HG02981 (cell line): Measurements from ENCODE around the gene LGMN.
"Not testable (repeated sequence)": the region's sequence is repeated elsewhere in the genome, so short reads cannot be mapped to it uniquely, and the experiment has no call there.

Source experiments
- ATAC-seq: cut with Tn5 transposase; IDR thresholded peaks from one replicate; pipeline ENCODE4 v1.9.1; 2021; ENCODE audit warnings: mild to moderate bottlenecking, moderate library complexity; ENCODE audit not compliant: unreplicated experiment

LGMN gene

DNA sequence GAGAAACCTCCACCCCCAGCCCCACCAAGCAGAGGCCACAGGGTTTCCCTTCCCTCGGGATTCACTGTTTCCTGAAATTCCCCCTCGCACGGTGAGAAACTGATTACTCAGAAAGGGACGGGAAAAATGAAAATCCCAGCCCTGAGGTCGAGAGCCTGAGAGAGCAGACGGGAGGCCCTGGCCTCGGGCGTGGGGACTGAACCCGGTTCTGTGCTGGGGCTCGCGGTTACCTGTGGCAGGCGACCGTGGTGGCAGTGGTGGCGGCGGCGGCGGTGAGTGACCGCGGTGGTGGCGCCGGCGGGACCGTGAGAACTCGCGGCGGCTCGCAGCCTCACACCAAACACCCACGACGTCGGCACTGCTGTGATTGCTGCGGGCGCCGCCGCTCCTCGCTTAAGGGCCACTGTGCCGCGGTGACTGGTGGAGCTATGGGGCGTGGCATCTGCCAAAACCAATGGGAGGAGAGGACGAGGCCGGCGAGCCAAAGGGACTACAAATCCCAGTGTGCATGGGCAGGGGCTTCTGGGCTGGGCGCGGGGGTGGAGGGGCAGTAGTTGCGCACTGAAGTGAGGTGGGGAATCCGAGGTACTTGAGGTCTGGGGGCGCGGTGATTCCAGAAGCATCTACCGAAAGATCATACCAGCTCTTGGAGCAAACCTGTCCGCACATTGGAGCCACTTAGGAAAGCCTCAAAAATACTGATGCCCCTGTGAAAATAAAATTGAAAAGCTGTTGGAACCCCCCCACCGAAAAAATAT is at the start of gene LGMN:
Gene LGMN (minus strand): TSS at position 369 of the 758 bp plus-strand sequence. CDS start 15,841 bp downstream, outside the sequence.
- ATAC-seq = peak; percentile 81

DNA sequence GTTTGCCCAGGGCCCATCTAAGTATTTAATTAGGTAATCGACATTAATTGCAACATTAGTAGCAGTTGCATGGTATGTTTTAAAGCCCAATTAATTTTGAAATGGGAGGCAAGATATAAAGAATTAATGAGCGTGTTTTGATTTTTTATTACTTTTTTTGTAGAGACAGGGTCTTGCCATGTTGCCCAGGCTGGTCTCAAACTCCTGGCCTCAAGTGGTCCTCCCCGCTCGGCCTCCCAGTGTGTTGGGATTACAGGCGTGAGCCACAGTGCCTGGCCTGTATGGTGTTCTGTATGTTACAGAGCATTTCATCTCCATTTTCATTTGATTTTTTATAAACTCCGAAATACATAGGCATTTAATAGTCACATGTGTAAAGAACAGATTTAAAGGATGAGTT is 46.5 kb upstream of the LGMN start:
- no peak for ATAC-seq

DNA sequence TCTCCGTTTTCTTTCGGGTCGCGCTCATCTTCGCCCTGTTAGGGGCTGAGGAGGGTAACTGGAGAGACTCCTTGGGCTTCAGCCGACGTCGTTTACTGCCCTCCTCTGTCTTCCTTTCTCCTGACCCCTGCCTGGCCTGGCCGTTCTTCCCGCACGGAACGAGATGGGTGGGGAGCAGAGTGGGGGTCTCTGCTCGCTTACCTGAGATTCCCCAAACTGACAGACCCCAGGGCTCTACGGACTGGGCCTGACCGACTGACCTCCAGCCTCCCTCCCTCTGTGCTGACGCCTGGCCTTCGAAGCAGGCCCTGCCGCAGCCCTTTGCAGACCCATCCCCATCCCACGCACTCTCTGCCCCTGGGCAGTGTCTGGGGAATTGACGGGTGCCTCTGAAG is 46.1 kb upstream of the LGMN start:
- ATAC-seq = no peak

DNA sequence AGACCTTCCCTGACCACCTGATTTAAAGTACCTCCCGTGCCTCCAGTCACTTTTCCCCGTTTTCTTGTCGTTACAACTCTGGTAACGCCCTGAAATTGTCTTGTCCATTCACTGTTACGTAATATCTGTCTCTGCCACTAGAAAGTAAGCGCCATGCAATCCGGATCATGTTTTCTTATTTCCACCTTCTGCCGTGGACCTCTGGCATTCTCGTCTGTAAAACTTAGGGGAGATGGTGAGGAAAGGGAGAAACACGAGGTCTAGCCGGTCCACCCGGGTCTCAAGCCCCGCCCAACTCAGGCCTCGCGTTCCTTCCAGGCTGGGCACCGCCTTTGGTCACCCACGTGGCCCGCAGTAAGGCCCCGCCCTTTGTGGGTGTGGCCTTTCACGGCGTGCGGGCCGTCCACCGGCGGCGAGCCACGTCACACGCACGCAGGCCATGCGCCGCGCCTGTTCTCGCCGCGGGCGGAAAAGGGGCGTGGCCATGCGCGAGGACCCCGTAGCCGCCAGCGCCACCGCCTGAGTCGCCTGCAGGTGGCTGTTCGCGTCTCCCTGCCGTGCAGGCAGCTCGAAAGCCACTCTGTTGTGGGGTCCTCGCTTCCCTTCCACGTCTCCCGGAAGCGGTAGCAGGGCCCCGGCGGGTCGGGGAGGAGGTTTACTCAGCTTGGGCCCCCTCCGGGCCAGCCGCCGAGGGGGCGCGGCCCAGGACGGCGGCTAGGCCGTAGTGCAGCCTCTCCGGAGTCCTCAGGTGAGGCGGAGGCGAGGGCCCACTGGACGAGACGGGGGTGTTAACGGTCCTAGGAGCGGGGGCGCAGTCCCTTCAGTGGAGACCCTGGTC is 45.5 kb upstream of the LGMN start, which contains the start of gene GOLGA5:
Gene GOLGA5 (plus strand): TSS at position 597 of the 838 bp plus-strand sequence. CDS start 3,133 bp downstream, outside the sequence.
- peak; percentile 91 for ATAC-seq

DNA sequence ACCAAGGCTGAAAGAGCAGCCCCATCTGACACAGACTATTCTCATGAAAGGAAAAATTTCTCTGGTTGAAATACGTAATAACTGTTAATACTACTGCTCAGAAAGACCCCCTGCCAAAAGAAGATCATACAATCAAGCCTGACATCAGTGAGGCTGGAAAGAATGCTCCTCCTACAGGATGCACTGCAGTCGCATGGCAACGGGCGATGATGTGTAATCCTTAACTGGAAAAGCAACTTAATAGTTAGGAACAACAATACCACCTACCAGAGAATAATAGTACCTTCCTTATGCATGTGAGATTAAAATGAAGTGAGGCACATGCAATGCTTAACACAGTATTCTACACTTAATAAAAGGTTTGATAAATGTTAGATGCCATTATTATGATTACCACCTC is 44.5 kb upstream of the LGMN start:
- no peak for ATAC-seq

DNA sequence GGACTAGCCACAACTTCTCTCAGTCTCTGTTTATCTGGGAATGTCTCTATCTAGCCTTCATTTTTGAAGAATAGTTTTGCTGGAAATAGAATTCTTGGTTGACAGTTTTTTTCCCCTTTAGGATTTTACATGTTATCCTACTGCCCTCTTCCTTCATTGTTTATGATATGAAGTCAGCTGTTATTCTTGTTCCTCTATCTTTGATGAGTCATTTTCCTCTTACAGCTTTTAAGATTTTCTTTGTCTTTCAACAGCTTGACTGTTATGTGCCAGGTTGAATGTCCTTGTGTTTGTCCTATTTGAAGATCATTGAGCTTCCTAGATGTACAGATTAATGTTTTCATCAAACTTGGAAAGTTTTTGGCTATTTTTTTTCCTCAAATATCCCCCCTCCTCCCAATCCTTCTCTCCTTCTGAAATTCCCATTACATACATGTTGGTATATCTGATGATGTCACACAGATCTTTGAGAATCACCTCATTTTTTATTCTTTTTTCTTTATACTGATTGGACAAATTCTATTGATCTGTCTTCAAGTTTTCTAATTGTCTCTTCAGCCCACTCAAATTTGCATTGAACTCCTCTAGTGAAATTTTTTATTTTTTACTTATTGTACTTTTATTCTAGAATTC is 41.1 kb upstream of the LGMN start:
- no peak for ATAC-seq

DNA sequence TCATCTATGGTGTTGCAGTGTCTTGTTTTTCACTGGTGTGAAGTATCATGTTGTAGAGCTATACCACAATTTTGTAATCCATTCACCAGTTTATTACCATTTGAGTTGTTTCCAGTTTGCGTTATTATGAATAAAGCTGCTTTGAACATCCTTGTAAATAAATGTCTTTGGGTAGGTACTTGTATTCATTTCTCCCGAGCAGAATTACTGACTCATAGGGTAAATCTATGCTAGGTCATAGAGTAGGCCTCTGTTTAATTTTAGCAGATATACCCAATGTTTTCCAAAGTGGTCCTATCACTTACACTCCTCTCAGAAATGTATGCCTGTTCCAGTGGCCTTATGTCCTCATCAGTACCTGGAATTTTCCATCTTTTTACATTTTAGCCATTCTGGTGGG is 39.1 kb upstream of the LGMN start:
- no peak for ATAC-seq

DNA sequence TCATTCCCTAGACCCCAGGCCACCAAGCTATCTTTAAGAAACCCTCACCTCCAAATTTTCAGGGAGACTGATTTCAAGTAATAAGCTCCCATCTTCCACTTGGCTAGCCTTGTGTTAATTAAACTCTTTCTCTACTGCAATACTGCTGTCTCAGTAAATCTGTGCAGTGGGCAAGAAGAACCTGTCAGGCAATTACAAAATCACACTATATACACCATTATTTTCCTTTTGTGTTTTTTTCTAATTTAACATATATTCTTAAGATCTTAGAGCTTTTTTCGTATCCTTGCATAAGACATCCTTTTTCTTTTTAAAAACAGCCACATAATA is 38.0 kb upstream of the LGMN start:
- ATAC-seq = no peak

DNA sequence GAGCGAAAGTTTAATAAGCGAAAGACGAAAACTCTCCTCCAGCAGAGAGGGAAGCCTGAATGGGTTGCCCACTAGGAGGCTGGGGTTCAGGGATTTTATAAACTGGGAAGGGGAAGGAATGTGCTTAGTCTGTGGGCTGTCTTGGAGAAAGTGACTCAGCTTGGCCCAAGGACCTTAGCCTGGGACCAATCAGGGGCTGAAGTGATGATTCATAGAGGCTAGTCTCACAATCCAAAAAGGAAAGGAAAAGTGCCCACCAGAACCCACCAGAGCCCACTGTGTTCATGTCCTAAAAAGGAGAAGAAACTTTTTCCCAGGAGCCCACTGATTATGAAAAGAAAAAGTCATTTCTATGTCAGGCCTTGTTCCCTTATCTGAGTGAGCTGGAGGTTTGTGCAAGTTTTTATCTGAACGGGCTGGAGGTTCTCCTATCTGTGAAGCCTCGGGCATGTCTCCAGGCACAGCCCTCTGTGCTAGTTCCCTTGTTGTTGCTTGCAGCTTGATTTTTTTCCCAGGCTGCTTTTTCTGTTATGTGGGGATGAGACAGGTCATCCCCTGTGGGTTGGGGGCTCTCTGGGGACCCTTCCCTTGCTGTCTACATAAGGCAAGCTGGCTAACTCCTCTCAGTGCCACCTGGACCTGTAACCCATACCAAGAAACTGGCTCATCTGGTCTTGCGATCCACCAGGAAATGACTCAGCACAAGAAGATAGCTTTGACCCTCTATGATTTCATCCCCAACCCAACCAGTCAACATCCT is 37.4 kb upstream of the LGMN start:
- no peak for ATAC-seq

DNA sequence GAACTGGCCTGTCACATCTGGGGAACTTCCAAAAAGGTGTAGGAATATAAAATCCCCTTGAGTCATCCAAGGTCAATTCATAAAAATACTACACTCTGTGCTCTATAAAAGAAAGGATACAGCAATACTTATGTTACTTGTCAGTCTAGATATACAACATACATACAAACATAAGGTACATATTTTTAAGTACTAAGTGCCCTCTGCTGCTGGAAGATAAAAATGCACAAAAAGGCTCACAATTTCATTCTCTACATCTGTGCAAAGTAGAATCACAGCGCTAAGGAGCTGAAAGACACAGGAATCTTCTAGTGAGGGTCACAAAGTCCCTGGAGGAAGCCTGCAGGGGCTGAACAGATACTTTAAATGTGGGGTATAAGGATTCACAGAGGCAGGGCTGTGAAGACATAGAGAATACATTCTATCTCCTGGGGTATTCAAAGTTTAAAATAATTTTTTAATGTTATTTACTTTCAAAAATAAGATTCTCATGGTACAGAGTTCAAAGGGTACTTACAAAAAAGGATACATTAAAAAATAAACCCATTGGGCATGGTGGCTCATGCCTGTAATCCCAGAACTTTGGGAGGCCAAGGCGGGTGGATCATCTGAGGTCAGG is 35.5 kb upstream of the LGMN start:
- ATAC-seq = peak; percentile 46

DNA sequence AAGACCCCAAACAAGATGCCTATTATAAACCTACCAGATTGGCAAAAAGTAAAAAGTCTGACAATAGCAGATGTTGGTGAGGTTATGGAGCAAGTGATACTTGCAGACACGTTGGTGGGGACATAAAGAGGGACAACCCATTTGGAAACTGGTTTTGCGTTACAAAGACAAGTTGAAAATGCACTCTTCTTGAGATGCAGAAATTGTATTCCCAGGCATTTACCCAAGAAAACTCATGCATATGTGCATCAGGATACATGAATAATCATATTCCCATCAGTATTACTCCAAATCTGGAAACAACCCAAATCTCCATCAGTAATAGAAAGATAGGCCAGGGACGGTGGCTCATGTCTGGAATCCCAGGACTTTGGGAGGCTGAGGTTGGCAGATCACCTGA is 32.9 kb upstream of the LGMN start:
- no peak for ATAC-seq

DNA sequence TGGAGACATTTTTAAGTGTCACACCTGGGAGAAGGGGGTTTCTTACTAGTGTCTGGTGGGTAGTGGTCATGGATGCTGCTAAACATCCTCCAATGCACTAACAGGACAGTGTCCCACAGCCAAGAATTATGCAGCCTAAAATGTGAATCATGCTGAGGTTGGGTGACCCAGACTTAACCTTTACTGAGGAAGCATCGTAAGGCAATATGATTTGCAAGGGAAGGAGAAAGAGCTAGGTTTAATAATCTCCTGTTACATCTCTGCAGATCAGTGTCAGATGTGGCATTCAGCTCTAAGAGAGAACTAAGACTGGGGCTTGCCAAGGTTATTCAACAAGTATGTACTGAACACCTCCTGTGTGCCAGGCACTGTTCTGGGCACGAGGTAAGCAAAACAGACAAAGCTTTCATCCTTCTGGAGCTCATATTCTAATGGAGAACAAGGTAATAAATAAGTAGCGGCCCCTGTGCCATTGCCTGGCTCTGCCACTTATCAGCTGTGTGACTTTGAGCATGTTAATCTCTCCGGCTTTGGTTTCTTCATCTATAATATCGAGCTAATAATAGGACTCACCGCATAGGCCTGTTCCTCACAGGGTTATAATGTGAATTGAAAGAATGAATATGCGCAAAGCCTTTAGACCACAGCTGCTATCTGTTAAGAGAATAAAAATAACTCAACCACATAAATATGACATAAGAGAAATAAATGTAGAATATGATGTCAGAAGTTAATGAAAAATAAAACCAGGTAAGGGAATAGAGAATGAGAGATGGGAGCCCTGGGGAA is 32.2 kb upstream of the LGMN start:
- no peak for ATAC-seq

DNA sequence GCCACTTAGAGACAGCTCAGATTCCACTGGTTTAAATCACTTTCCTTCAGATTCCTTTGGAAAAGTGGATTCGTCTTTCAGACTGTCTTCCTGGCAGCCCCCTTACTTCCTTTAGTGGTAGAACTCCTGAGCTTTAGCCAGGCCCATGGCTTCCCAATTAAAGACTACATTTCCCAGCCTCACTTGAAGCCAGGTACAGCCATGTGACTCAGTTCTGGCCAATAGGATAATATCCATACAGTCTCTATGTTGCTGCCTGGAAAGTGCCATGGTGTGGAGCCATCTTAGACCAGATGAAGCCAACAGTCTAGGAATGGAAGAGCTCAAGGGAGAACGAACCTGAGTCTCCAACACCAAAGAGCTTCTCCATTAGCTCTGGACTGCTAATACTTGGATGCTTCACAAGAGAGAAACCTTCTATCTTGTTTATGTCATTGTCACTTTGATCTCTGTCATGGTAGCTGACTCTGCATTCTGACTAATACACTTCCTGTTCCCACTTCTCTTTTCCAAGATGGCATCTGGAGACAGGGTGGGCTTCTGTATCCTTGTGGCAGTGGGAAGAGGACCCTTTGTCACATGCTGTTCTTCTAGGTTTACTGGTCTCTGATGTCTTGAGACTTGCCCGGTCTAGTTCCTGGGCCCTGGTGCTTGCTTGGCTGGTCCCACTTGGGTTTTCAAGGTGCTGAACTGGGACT is 30.6 kb upstream of the LGMN start:
- not testable (repeated sequence) for ATAC-seq

DNA sequence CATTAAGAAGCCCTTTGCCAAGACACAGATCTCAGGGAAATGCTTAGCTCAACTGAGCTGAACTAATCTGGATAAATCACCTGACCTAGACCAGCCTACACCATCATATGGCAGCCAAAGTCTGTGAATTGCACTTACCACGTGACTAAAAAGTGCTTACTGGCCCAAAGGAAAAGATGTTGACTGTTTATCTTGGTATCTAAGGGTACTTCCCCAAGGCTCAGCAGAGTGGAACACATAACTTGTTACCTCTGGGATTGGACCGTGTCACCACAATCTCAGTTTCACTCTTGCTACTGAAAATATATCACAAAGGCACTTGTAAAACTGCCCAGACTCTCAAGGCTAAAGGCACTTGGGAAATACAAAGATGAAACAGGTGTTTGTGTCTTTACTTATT is 26.9 kb upstream of the LGMN start:
- ATAC-seq = peak; percentile 91

DNA sequence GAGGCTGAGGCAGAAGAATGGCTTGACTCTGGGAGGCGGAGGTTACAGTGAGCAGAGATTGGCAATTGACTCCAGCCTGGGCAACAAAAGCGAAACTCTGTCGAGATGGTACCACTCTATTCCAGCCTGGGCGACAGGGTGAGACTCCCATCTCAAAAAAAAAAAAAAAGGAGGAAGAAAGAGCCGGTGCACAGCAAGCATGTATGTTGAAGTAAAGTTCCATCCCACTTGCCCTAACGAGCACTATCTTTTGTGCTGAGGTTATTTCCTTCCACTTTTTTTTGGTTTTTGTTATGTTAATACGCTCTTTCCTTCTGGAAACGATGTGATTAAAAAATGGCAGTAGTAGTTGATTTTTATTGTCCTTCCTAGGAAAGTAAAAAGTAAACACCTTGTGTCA is 26.1 kb upstream of the LGMN start:
- no peak for ATAC-seq

DNA sequence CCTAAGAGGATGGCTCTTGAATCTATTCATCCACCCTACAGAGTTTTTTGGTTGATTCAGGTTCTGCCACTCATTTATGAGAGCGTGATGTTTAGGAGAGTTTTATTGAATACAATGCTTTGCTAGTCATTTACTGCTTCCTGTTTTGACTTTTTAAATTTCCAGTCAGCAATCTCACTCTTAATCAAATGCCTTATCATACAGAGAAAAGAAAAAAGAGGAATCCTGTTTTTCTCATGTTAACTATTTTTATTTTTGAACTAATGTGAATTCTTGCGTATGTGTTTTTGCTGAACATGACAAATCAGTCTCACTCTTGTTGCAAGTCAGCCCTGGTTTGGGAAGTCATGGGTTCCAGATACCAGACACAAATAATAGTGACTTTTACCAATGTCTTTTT is 22.1 kb upstream of the LGMN start:
- no peak for ATAC-seq

DNA sequence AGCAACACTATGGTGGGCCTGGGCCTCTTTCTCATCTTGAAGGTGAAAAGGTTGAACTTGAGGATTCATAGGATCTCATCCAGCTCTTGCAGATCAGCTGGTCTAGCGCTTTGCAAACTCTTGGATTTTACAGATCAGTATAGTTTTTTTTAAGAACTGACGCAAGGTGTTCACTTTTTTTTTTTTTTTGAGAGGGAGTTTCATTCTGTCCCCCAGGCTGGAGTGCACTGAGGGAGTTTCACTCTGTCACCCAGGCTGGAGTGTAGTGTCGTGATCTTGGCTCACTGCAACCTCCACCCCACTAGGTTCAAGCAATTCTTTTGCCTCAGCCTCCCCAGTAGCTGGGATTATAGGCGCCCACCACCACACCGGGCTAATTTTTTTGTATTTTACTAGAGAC is 20.4 kb upstream of the LGMN start:
- ATAC-seq = no peak

DNA sequence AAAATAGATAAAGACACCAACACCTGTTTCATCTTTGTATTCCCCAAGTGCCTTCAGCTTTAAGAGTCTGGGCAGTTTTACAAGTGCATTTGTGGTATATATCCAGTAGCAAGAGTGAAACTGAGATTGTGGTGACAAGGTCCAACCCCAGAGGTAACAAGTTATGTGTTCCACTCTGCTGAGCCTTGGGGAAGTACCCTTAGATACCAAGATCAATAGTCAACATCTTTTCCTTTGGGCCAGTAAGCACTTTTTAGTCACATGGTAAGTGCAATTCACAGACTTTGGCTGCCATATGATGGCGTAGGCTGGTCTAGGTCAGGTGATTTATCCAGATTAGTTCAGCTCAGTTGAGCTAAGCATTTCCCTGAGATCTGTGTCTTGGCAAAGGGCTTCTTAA is 19.8 kb upstream of the LGMN start:
- ATAC-seq = peak; percentile 91
